GM18498 (cell line): ENCODE results near the gene SOX6.

Source experiments
- ATAC-seq: cut with Tn5 transposase; IDR thresholded peaks from one replicate; pipeline ENCODE4 v1.9.1; 2021; ENCODE audit warnings: mild to moderate bottlenecking, moderate library complexity; ENCODE audit not compliant: unreplicated experiment

Gene SOX6

GRCh38 chr11:15976433-15977045 lies 379.8 kb downstream of the SOX6 start:
- no peak for ATAC-seq

- no peak for ATAC-seq
Measured at GRCh38 chr11:15975742-15976141, 380.6 kb downstream of the SOX6 start.

- ATAC-seq, result no peak
Measured at GRCh38 chr11:15972838-15973237, 383.5 kb downstream of the SOX6 start.

GRCh38 chr11:15971215-15971546 lies 385.2 kb downstream of the SOX6 start:
- ATAC-seq, result no peak

GRCh38 chr11:15970506-15971214 lies 385.7 kb downstream of the SOX6 start:
- ATAC-seq, result no peak

- ATAC-seq, result peak; percentile 49
Measured at GRCh38 chr11:15969701-15970329, 386.5 kb downstream of the SOX6 start.

- ATAC-seq, result peak; percentile 80
Measured at GRCh38 chr11:15969281-15969680, 387.1 kb downstream of the SOX6 start.

GRCh38 chr11:15968461-15969130 lies 387.8 kb downstream of the SOX6 start:
- ATAC-seq, result no peak

GRCh38 chr11:15967966-15968365 lies 388.4 kb downstream of the SOX6 start:
- ATAC-seq, result no peak

GRCh38 chr11:15967166-15967565 lies 389.2 kb downstream of the SOX6 start:
- no peak for ATAC-seq

GRCh38 chr11:15965562-15966250 lies 390.6 kb downstream of the SOX6 start:
- ATAC-seq, result no peak

GRCh38 chr11:15963266-15963665 lies 393.1 kb downstream of the SOX6 start:
- ATAC-seq, result no peak

GRCh38 chr11:15958910-15959309 lies 397.4 kb downstream of the SOX6 start:
- no peak for ATAC-seq

GRCh38 chr11:15957234-15957633 lies 399.1 kb downstream of the SOX6 start:
- ATAC-seq, result no peak

- ATAC-seq, result no peak
Measured at GRCh38 chr11:15956302-15956701, 400.0 kb downstream of the SOX6 start.

GRCh38 chr11:15955595-15955994 lies 400.8 kb downstream of the SOX6 start:
- no peak for ATAC-seq

- ATAC-seq, result no peak
Measured at GRCh38 chr11:15947681-15948648, 408.4 kb downstream of the SOX6 start.

GRCh38 chr11:15945726-15946125 lies 410.6 kb downstream of the SOX6 start:
- ATAC-seq, result no peak

GRCh38 chr11:15944460-15944859 lies 411.9 kb downstream of the SOX6 start:
- no peak for ATAC-seq
